Activated CD4-positive, alpha-beta T cell treated with anti-CD3 and anti-CD28 coated beads, Interleukin-2, amount 50 U/mL, for 4 hours (primary cell): ENCODE results near the gene CDH22.
A peak's percentile ranks its signal among the peaks of the same experiment; 100 is the strongest.

ENCODE experiments used
- DNase-seq, 2 experiments: peaks; one replicate each; pipeline ENCODE4 v3.0.0-alpha.2; 2020

CDH22 gene

GRCh38 chr20:46160661-46161060 lies 147.6 kb downstream of the CDH22 start:
- no peak for DNase-seq

GRCh38 chr20:46159101-46159897 lies 149.0 kb downstream of the CDH22 start:
- no peak for DNase-seq

- DNase-seq: no peak
Measured at GRCh38 chr20:46158476-46158987, 149.8 kb downstream of the CDH22 start.

- DNase-seq: no peak
Measured at GRCh38 chr20:46157625-46158024, 150.7 kb downstream of the CDH22 start.

- no peak for DNase-seq
Measured at GRCh38 chr20:46157076-46157592, 151.2 kb downstream of the CDH22 start.

GRCh38 chr20:46156065-46156464 lies 152.2 kb downstream of the CDH22 start:
- no peak for DNase-seq

- DNase-seq: no peak
Measured at GRCh38 chr20:46154796-46155195, 153.5 kb downstream of the CDH22 start.

- DNase-seq: no peak
Measured at GRCh38 chr20:46154305-46154704, 154.0 kb downstream of the CDH22 start.

GRCh38 chr20:46152824-46153586 lies 155.3 kb downstream of the CDH22 start:
- DNase-seq: no peak

GRCh38 chr20:46151936-46152335 lies 156.4 kb downstream of the CDH22 start:
- DNase-seq: peak; percentile 3 to 4

GRCh38 chr20:46150943-46151342 lies 157.4 kb downstream of the CDH22 start:
- DNase-seq: no peak

GRCh38 chr20:46148313-46149208 lies 159.7 kb downstream of the CDH22 start:
- no peak for DNase-seq

- no peak for DNase-seq
Measured at GRCh38 chr20:46145713-46146112, 162.6 kb downstream of the CDH22 start.

GRCh38 chr20:46144432-46145025 lies 163.8 kb downstream of the CDH22 start:
- DNase-seq: no peak

- no peak for DNase-seq
Measured at GRCh38 chr20:46142124-46142523, 166.2 kb downstream of the CDH22 start.

GRCh38 chr20:46139908-46140482 lies 168.3 kb downstream of the CDH22 start:
- no peak for DNase-seq

GRCh38 chr20:46139266-46139889 lies 168.9 kb downstream of the CDH22 start:
- DNase-seq: no peak

GRCh38 chr20:46137816-46138215 lies 170.5 kb downstream of the CDH22 start:
- DNase-seq: no peak

GRCh38 chr20:46135856-46136633 lies 172.3 kb downstream of the CDH22 start:
- no peak for DNase-seq

- DNase-seq: no peak
Measured at GRCh38 chr20:46134716-46135115, 173.6 kb downstream of the CDH22 start.
